ENCODE measurements around the gene MYMX.
"Not testable (repeated sequence)": the region's sequence is repeated elsewhere in the genome, so short reads cannot be mapped to it uniquely, and the experiment has no call there.

Gene MYMX

GRCh38 chr6:44216677-44217331 is at the start of gene MYMX:
Gene MYMX, plus strand, starts transcription at chr6:44216926. Its CDS starts 546 bp downstream, at chr6:44217472.
- no peak for DNase-seq

- DNase-seq, result no peak
Observed at GRCh38 chr6:44167567-44167966, 49.2 kb upstream of the MYMX start.

- DNase-seq, result no peak
Observed at GRCh38 chr6:44169154-44169553, 47.6 kb upstream of the MYMX start.

- DNase-seq, result no peak
Observed at GRCh38 chr6:44169886-44170570, 46.7 kb upstream of the MYMX start.

GRCh38 chr6:44171899-44172546 is 44.7 kb upstream of the MYMX start:
- no peak for DNase-seq

GRCh38 chr6:44172731-44173500 is 43.8 kb upstream of the MYMX start:
- peak; percentile 81 for DNase-seq

- DNase-seq, result no peak
Observed at GRCh38 chr6:44176130-44176761, 40.5 kb upstream of the MYMX start.

- peak; percentile 14 for DNase-seq
Observed at GRCh38 chr6:44176762-44177509, 39.8 kb upstream of the MYMX start.

GRCh38 chr6:44177691-44178423 is 38.9 kb upstream of the MYMX start:
- DNase-seq, result no peak

GRCh38 chr6:44178424-44179071 is 38.2 kb upstream of the MYMX start:
- DNase-seq, result no peak

GRCh38 chr6:44179072-44179536 is 37.6 kb upstream of the MYMX start:
- DNase-seq, result no peak

GRCh38 chr6:44179648-44180047 is 37.1 kb upstream of the MYMX start:
- no peak for DNase-seq

GRCh38 chr6:44180406-44180805 is 36.3 kb upstream of the MYMX start:
- DNase-seq, result no peak

GRCh38 chr6:44180886-44181285 is 35.8 kb upstream of the MYMX start:
- no peak for DNase-seq

GRCh38 chr6:44181784-44182183 is 34.9 kb upstream of the MYMX start:
- DNase-seq, result not testable (repeated sequence)

GRCh38 chr6:44182911-44183390 is 33.8 kb upstream of the MYMX start:
- DNase-seq, result no peak

- no peak for DNase-seq
Observed at GRCh38 chr6:44183783-44184182, 32.9 kb upstream of the MYMX start.

GRCh38 chr6:44185356-44185755 is 31.4 kb upstream of the MYMX start:
- not testable (repeated sequence) for DNase-seq

- DNase-seq, result no peak
Observed at GRCh38 chr6:44185953-44186634, 30.6 kb upstream of the MYMX start.

- DNase-seq, result no peak
Observed at GRCh38 chr6:44186635-44187025, 30.1 kb upstream of the MYMX start.

Data from activated CD4-positive, alpha-beta T cell treated with anti-CD3 and anti-CD28 coated beads, Interleukin-10, Interleukin-2, amounts not matched to agents 100 ng/mL and 50 ng/mL, durations not matched to agents 16 hours and 8 hours (primary cell).